ENCODE results near the gene ARHGEF7. TPM values are rescaled to one million over a fixed set of nuclear protein-coding genes. Genes with fewer than 3 reads are reported as not detected.
"Not testable (repeated sequence)": the region's sequence is repeated elsewhere in the genome, so short reads cannot be mapped to it uniquely, and the experiment has no call there.

The ARHGEF7 gene
- total RNA-seq, 1 donor from 2014 or later = 146 TPM

DNA sequence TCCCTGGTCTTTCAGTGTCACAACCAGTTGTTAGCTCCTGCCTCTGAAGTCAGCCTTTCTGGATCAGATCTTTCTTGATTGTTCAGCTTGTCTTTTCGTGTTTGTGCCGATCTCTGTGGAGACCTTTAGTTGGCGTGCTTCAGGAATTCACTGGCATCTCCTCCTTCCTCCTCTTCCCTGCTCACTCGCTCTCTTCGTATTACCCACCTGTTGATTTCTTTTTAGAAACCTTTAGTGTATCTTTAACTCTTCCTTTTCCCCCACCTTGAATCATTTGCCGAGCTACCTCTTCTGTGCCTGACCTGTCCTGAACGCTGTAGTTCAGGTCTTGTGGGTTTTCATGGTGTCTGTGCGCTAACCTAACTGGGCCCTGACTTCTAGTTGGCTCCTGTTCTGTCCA is 141.3 kb downstream of the ARHGEF7 start:
- ATAC-seq (no peak), DNase-seq (ENCODE audit: low spot score) (no peak)
- intact Hi-C loops (cut with DNase I) = no loop called here

DNA sequence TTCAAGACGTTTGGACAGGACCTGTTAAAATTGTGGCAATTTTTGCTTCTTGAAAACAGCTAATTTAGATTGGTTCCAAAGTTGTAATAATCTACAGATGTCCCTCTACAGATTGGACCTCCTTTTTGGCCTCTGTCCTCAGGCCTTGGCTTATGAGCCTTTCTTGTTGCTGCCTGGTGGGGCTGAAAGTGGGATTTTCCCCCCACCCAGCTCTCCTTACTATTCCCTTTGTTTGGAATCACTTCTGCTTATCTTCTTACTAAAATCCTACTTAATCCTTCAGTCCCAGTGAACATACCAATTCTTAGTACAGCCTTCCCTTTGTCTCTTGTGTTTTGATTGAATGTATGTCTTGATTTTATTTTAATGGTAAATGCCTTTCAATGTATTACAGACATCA is 141.8 kb downstream of the ARHGEF7 start:
- intact Hi-C loops (cut with DNase I) = no loop called here
- ATAC-seq (no peak), DNase-seq (ENCODE audit: low spot score) (no peak)

DNA sequence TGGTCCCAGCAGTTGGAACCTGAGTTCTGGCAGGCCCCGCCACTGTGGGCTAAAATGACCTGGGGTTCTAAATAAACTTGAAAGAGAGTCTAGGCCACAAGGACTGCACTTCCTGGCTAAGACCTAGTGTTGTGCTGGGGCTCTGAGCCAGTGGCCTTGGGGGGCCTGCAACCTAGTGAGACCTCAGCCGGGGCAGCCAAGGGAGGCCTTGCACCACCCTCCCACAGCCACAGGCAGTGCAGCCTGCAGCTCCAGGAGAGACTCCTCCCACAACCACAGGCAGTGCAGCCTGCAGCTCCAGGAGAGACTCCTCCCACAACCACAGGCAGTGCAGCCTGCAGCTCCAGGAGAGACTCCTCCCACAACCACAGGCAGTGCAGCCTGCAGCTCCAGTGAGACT is 142.8 kb downstream of the ARHGEF7 start:
- intact Hi-C loops (cut with DNase I); ATAC-seq; DNase-seq (ENCODE audit: low spot score): not testable (repeated sequence)

DNA sequence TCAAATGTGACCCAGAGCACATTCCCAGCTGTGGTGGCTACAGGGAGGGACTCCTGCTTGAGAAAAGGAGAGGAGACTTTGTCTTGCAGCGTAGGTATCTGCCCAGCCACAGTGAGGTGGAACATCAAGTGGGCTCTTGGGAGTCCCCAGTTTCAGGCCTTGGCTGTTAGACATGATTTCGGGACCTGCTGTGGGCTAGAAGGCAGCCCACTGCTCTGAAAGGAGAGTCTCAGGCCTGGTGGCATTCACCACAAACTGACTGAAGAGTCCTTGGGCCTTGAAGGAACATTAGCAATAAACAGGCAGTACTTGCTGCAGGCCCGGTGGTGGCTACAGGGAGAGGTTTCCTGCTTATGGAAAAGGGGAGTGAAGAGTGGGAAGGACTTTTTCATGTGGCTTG is 143.5 kb downstream of the ARHGEF7 start:
- DNase-seq (ENCODE audit: low spot score) = no peak
- ATAC-seq = no peak
- intact Hi-C loops (cut with DNase I) = no loop called here

DNA sequence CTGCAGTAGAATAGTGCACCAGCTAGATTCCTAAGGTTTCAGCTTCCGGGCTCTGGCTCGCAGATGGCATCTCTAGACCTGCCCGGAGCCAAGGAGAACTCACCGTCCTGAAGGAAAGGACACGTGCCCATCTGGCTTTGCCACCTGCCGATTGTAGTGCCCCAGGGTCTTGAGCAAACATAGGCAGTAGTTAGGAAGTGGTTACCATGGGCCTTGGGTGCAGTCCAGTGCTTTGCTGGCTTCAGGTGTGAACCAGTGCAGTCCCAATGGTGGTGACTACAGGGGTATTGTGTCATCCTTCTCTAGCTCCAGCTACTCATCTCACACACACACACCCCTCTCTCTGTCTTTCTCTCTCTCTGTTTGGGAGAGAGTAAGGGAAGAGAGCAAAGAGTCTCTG is 143.9 kb downstream of the ARHGEF7 start:
- DNase-seq (ENCODE audit: low spot score) (no peak), ATAC-seq (no peak)
- intact Hi-C loops (cut with DNase I) = no loop called here

DNA sequence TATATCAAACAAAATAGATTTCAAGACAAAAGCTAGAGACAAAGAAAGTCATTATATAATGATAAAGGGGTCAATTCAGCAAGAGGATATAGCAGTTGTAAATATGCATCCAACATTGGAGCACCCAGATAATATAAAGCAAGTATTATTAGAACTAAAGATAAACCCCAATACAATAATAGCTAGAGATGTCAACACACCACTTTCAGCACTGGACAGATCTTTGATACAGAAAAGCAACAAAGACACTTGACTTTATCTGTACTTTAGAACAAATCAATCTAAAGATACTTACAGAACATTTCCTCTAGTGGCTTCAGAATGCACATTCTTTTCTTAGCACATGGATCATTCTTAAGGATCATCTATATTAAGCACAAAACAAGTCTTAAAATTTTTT is 146.2 kb downstream of the ARHGEF7 start:
- intact Hi-C loops (cut with DNase I) = no loop called here
- DNase-seq (ENCODE audit: low spot score) (no peak), ATAC-seq (no peak)

DNA sequence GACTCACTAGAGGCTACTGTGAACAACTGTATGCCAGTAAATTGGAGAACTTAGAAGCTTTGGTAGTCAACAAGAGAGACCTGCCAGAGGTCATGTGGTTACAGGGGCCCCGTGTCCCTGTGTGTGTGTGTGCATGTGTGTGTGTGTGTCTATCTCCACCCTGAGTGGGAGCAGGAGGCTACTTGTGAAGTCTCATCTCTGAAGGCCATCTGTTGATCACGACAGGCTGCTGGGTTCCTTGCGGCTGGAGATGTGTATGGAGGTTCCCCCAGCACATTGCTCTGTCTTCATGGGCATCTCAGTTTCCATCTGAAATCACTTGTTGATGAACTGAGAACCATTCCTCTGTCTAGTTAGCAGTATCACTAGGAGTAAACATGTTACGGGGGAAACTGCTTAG is 147.2 kb downstream of the ARHGEF7 start:
- DNase-seq (ENCODE audit: low spot score) (no peak), ATAC-seq (no peak)
- intact Hi-C loops (cut with DNase I) = no loop called here

DNA sequence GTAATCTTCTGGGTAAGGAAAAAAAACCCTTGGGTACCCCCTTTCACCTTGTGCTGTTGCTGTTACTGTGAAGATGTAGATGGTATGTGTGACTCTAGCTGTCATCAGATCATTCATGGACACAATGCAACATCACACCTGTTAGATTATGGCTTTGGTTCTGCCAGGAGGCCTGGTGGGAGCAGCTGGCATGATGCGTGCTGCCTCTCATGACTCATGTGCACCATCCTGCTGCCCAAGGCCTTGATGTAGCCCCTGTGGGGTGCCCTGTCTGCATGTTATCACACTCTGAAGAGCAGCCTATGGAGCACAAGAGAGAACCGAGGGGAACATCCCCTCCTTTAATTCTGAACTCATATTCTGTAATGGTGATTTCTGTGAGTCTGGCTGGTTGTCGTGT is 147.6 kb downstream of the ARHGEF7 start:
- intact Hi-C loops (cut with DNase I) = no loop called here
- DNase-seq (ENCODE audit: low spot score) (no peak), ATAC-seq (no peak)

DNA sequence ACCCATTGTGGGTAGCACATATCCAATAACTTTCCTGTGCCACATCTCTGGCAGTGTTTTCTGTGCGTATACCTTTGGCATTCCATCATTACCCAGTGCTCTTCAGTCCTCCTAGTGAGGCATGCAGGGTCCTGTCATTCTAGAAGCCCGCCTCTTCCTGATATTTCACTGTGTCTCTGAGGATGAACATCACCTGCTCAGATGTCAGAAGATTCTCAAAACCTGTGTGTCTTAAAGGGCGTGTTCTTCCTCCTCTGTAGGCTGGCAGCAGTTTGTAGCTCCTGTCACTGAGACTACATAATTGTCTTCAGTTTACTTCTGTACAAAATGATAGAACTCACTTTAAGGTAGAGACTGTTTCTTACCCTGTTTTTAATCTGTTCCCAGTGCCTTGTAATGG is 148.5 kb downstream of the ARHGEF7 start:
- intact Hi-C loops (cut with DNase I) = no loop called here
- DNase-seq (ENCODE audit: low spot score) (no peak), ATAC-seq (no peak)

DNA sequence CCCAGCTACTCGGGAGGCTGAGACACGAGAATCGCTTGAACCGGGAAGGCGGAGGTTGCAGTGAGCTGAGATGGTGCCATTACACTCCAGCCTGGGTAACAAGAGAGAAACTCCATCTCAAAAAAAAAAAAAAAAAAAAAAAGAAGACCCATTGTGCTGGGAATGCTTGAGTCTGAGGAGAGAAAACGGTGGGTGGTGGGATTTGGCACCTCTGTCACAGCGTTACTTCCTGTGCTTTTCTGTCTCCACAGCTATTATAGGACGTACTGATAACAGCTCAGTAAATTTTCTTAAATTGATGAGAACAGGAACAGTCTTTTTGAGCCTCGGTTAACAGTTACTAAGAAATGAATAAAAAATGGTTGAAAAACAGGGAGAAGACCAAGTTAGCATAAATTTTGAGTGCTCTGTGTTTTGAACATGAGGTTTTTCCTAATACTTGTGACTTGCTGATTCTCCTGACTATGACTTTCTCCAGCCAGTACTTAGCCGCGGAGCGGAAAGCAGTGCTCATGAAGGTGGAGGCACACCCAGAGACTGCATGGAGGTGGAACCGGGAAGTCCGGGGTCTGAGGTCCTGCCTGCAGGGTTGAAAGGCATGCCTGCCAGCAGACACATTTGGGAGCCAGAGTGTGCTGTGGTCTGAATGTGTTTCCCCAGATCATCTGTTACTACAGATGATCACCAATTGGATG is 150.0 kb downstream of the ARHGEF7 start:
- intact Hi-C loops (cut with DNase I) = no loop called here
- ATAC-seq (no peak), DNase-seq (ENCODE audit: low spot score) (no peak)

DNA sequence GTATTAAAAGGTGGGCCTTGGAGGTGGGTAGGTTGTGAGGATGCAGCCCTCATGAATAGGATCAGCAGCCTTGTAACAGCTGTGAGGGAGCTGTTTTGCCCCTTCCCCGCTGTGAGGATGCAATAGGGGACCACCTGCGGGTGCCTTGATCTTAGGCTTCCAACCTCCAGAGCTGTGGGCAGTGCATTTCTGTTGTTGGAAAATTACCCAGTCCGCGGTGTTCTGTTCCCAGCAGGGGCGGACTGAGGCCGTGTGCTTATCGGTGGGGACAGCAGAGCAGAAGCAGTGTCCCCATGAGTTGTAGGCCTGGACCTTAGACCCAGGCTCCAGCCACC is 150.6 kb downstream of the ARHGEF7 start:
- ATAC-seq = no peak

DNA sequence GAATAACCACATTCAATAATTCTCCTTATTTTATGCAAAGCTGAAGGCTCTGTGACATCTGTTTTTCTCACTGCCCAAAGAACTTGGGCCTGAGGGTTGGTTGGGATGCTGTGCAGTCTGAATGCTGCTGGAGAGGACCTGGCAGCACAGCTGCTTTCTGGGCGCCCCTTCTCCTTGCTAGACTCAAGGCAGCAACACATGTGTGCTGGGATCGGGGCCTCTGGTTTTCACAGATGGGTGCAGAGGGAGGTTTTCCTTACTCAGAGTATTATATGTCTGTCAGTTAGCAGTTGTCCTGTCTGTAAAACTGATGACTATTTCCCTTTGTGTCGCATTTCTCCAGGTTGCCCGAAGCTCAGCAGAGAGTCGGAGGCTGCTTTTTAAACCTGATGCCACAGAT is 152.1 kb downstream of the ARHGEF7 start:
- intact Hi-C loops (cut with DNase I) = no loop called here
- ATAC-seq (no peak), DNase-seq (ENCODE audit: low spot score) (no peak)

More for the DNA sequence above, 150.6 kb downstream of the ARHGEF7 start:
- intact Hi-C loops (cut with DNase I) = no loop called here
- no peak for DNase-seq (ENCODE audit: low spot score)

DNA sequence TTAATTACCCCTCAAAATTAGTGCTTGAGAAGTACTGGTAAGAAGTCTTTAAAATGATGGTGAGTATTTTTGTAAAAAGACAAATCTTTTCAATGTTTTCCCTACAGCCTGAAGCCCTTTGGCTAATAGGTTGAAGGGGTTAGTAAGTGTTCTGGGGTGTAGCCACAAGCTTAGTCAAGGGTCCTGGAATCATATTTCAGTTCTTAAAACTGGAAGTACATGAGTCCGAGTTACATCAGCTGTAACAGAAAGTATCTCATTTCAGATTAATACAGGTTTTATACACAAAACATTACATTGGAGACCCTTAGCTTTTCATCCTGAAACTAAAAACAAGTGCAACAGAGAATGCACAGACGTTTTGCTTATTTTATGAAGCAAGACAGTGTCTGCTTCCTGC is 152.7 kb downstream of the ARHGEF7 start:
- intact Hi-C loops (cut with DNase I) = no loop called here
- DNase-seq (ENCODE audit: low spot score) (no peak), ATAC-seq (no peak)

DNA sequence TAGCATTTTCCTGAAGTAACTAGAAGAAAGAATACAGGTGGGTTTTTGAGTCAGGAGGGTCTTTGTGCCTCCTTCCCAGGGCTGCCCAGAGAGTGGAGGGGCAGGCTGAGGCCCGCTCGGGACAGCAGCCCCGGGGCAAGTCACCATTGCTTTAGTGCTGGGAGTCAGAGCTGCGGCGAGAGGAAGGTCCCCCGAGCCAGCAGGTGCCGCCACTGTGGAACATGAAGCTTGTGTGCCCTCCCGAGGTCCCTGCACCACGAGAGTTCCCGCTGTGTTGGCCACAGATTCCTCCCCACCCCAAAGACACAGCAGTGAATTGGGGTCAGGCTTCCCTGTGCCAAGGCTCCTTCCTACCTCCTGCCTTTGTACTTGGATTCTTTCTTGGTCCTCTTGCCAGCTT is 154.4 kb downstream of the ARHGEF7 start:
- DNase-seq (ENCODE audit: low spot score) (no peak), ATAC-seq (no peak)
- intact Hi-C loops (cut with DNase I) = no loop called here

DNA sequence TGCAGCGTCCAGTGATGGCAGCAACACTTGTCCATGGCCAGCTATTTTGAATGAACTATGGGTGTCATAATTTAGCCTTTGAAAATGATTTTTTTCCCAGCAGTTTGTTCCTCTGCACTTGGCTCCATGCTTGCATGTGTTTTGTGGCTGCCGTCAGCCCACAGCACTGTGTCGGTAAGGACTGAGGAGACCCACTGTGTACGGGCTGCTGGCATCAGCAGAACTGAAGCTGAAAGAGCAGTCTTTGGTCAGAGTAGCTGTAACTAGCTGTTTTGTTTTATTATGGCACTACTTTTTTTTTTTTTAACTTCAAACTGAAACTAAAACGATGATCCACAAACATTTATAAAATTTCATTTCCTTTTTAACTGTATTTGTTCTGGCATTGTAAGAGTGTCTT is 155.0 kb downstream of the ARHGEF7 start:
- intact Hi-C loops (cut with DNase I) = no loop called here
- ATAC-seq (peak; percentile 83), DNase-seq (ENCODE audit: low spot score) (no peak)

DNA sequence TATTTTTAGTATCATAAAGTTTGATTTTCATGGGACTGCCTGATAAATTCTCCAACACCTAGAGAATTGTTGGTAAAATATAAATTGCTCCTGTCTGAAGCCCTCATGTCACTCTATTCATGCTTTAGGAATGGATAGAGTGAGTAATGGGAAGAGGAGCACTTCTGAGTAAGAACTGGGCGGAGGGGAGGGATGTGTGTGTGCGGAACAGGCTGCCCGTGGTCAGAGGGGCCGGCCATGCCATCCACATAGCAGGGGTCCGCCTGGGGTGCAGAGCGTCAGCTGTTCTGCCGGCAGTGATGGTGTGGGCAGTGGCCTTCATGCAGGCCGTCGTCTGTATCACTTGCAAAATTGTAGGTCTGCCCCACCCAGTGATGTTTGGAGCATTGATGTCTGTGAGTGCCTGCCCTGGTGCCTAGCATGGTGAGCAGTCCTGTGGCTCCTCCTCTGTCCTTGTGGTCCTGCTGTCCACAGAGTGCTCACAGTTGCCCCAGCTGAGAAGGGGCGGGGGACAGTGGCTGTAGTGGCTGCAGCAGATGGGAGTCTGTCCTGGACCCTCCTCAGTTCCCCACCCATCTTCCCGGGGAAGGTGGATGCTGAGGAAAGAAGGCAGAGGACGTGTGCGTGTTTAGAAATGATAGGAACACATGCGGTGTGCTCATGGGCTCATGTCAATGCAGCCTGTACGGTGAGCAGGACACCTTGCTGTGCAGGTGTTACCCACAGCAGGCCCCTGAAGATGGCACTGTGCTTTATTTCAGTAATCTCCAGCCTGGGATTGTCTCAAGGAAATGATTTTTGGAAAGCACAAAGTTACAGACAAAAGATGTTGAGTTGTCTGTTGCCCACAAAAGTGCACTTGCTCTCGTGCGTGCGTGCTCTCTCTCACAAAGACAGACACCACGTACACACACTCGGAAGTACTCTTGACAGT is 155.9 kb downstream of the ARHGEF7 start:
- ATAC-seq = peak; percentile 21
- DNase-seq (ENCODE audit: low spot score) = no peak
- intact Hi-C loops (cut with DNase I) = no loop called here

DNA sequence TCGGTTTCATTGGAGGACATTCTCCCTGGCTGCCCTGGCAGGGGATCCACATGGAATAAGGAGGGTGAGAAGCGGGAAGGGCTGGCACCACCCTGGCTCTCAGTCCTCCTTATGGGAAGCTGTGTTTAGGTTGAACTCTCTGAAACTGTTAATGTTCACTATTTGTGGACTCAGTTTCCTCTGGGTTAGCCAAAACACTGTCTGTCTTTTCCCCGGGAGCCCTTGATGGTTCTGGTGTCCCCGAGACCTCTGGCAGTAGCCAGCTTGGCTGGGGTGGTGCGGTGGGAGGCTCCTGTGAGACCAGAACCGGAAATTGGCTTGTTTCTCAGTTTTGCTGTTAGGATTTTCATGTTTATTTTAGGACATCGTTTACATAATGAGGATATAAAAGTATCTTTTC is 157.0 kb downstream of the ARHGEF7 start:
- ATAC-seq (no peak), DNase-seq (ENCODE audit: low spot score) (no peak)
- intact Hi-C loops (cut with DNase I) = no loop called here

DNA sequence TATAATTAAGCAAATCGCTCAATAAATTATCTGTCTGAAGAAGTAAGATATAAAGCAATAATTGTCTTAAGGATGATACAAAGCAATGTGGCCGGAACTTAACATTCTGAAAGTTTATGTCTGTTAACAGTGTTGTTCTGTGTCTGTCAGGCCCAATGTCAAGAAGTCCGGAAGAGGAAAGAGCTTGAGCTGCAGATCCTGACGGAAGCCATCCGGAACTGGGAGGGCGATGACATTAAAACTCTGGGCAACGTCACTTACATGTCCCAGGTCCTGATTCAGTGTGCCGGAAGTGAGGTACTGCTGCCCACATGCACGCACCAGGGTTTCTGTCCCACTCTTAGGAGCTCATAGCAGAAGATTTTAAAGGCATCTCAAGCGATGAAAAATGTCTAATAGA is 160.3 kb downstream of the ARHGEF7 start:
- ATAC-seq (no peak), DNase-seq (ENCODE audit: low spot score) (no peak)
- intact Hi-C loops (cut with DNase I) = no loop called here

DNA sequence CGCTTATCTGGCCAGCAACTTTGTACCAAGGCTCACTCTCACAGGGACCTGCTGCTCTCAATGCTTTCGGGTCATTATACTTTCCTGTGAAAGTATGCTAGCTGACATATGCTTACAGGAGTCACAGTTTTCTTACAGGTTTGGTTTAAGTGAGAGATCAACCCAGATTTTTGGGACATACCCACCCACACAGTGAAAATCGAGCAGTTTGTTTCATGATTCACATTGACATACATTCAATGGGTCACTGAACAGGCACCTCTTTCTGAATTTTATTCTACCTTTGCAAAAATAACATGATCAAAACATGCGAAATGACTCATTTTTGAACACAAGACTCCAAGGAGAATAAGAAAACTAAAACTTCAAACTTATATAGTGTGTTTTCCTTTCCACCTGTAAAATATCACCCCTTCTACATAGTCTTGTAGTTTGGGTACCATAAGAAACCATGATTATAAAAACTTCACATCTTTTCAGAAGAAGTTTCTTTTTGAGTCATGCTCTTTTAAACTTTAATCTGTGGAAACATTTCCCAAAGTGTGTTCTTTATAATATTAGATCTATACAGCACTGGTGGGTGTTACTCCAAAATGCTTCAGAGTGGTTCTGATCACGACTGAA is 161.0 kb downstream of the ARHGEF7 start:
- no peak for DNase-seq (ENCODE audit: low spot score)
- intact Hi-C loops (cut with DNase I) = no loop called here

DNA sequence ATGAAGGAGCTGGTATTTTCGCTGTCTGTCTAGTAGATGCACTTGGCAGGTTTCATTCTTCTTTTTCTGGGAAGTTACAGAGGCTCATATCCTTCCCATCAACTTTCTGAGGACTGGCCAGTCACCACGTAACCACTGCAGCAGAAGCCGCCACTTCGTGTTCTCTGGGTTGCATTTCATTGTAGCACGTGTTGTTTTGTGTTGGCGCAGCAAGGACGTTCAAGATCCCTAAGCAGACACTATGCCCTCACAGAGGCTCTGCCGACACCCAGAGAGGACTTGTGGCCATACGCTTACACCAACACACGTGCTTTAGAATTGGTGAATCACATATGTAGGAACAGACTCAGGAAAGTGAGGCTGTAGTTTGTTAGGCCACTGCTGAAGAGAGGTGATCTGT is 163.1 kb downstream of the ARHGEF7 start:
- ATAC-seq = no peak
- intact Hi-C loops (cut with DNase I) = no loop called here
- no peak for DNase-seq (ENCODE audit: low spot score)

More for the DNA sequence above, 161.0 kb downstream of the ARHGEF7 start:
- no peak for ATAC-seq
